Amygdala (tissue), 56 donors: ENCODE results near the gene LCN6.

Experiments used
- DNase-seq, 56 donors: peaks; one replicate each; lab custom pipeline; 2025; lab: John Stamatoyannopoulos, UW

Gene LCN6

DNA sequence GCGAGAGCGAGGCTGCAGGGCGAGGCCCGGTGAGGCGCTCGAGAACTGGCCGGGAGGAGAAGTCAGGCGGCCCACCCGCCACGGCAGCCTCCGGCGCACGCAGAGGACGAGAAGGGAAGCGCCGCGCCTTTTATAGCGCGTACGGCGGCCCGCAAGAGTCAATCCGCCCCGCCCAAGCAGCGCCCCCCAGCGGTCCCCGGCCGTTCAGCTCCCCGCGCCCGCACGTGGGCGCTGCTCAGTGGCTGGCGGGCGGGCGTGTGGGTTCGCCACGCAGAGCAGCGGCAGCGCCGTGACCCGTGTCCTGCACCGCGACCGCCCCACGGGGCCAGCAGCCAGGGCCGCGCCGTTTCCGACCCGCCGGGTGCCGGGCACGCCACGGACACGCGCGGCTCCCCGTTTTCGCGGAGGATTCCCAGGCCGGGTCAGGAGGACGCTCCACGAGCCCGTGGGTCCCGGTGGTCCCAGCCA lies 20.2 kb downstream of the LCN6 start:
- peak in 55 of 56 donors; percentile 13 to 91 (median 72) for DNase-seq

- no peak for DNase-seq
Measured at GRCh38 chr9:136726631-136727191, 21.6 kb downstream of the LCN6 start.

DNA sequence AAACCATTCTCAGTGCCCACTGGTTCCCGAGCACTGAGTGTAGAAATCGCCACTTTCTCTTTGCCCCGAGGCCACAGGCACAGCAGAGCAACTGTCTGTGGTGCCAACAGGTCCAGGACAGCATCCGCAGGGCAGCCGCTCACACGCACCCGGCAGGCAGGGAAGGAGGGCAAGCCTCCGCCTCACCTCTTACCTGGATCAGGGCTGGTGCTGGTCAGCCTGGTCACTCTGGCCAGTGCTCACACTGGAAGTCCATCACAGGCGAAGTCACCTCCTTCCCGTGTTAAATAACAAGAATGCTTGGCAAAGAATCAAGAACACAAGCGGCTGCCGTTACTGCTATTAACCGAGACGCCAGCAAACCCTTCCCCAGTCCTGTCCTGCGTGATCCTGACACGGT lies 22.2 kb downstream of the LCN6 start:
- no peak for DNase-seq

GRCh38 chr9:136725612-136726011 lies 22.7 kb downstream of the LCN6 start:
- DNase-seq: no peak

- DNase-seq: no peak
Measured at GRCh38 chr9:136724772-136725171, 23.6 kb downstream of the LCN6 start.

GRCh38 chr9:136723989-136724388 lies 24.3 kb downstream of the LCN6 start:
- DNase-seq: no peak

DNA sequence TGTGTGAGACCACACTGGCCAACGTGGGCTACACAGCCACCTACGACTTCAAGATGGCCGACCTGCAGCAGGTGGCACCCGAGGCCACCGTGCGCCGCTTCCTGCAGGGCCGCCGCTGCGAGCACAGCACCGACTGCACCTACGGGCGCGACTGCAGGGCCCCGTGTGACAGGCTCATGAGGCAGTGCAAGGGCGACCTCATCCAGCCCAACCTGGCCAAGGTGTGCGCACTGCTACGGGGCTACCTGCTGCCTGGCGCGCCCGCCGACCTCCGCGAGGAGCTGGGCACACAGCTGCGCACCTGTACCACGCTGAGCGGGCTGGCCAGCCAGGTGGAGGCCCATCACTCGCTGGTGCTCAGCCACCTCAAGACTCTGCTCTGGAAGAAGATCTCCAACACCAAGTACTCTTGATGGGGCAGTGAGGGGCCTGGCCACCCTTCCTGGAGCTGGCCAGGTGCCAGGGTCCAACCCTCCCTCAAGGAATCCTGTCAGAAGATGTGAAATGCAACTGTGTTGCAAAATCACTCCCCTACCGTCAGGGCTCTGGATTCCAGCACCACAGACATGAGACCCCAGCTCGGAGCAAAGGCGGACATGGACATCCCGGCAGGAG lies 24.9 kb downstream of the LCN6 start:
- no peak for DNase-seq

DNA sequence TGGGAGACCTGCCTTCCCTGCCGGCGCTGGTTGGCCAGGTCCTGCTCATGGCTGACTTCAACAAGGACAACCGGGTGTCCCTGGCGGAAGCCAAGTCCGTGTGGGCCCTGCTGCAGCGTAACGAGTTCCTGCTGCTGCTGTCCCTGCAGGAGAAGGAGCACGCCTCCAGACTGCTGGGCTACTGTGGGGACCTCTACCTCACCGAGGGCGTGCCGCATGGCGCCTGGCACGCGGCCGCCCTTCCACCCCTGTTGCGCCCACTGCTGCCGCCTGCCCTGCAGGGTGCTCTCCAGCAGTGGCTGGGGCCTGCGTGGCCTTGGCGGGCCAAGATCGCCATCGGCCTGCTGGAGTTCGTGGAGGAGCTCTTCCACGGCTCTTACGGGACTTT lies 25.4 kb downstream of the LCN6 start:
- no peak for DNase-seq

DNA sequence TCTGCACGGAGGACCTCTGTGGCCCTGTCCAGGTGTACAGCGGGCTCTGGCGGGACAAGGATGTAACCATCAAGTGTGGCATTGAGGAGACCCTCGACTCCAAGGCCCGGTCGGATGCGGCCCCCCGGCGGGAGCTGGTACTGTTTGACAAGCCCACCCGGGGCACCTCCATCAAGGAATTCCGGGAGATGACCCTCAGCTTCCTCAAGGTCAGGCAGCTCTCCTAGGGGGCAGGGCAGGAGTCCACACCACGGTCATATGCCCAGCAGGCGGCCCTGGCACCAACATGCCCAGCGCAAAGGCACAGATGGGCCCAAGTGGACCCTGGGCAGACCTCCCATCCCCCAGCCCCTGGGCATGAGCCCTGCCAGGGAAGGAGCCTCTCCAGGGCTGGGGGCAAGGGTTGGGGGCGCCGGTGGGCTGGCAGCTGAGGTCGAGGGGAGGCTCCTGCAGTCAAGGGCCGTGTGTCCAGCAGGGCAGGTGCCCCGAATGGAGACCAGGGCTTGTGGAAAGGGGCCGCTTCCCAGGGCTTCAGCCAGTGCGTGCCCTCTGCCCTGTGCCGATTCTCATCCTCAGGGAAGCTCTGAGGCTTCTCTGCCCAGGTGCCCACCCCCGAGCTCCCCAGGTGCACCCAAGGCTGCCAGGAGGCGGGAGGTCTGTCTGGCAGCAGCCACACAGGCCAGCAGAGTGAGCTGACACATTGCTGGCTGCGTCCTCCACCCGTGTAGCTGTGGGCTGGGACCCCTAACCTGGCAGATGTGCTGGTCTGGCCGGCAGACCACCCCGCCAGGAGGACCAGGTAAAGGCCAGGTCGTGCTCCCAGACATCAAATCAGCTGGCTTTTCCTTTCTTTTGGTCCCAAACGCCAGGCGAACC lies 26.0 kb downstream of the LCN6 start:
- no peak for DNase-seq

GRCh38 chr9:136721339-136722092 lies 26.8 kb downstream of the LCN6 start:
- DNase-seq: peak in 1 of 56 donors; percentile 24

DNA sequence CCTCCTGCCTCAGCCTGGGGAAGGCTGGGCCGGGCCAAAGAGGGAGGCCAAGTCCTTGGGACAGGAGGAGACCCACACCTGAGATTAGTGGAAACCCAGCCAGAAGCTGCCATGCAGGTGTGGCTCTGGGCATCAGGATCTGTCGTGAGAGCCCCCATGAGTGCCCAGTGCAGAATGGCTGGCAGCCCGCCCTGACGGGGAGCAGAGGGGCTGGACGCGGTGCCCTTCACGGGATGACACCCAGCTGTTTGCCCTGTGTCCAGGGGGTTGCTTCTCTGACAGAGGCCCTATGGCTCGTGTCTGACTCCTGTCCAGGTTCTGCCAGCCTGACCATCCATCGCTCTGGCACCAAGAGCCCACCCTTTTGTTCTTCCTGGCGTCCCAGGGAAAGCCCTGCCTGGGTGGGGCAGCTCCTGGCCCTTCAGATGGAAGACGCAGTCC lies 27.4 kb downstream of the LCN6 start:
- no peak for DNase-seq

DNA sequence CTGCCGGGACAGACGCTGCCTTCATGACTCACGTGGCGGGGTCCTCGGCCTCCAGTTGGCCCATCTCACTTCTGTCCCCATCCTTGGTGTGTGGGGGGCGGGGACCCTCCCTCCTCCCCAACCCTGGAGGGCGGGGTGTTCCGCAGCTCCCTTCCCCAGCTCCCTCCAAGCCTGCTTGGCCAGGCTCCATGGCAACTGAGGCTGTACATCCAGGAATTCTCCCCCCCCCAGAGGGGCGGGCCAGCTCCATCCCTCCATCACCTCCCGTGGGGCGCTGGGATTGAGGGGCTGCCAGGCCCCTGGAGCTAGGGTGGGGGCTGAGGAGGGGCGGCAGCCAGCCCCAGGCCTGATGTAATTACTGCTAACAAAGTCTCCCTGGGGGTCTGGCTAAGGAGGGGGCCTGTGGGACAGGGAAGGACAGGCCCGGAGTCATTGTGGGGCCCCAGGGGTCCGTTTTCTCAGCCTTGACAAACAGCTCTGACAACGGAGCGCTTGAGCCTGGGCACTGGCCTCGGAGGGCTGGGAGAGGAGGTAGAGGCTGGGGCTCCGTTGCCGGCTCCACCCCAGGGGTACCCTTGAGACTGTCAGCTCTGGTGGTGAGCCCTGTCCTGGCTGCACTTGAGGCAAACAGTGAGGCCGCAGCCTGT lies 28.0 kb downstream of the LCN6 start:
- peak in 9 of 56 donors; percentile 7 to 33 (median 23) for DNase-seq

GRCh38 chr9:136719195-136719880 lies 29.0 kb downstream of the LCN6 start:
- no peak for DNase-seq

GRCh38 chr9:136718345-136719194 lies 29.8 kb downstream of the LCN6 start:
- no peak for DNase-seq

DNA sequence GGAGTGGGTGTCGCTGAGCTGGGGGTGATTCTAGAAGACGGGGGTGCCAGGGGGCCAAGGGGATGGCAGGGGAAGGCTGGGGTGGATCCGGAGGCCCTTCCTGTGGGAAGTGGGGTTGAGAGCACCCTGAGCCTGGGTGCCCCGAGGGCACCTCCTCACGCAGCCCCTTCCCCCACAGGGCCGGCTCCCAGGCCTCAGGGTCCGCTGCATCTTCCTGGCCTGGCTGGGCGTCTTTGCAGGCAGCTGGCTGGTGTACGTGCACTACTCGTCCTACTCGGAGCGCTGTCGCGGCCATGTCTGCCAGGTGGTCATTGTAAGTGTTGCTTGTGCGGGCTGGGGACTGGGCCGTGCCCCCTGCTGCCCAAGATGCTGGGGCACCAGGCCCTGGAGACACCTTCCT lies 30.9 kb downstream of the LCN6 start:
- DNase-seq: no peak

- no peak for DNase-seq
Measured at GRCh38 chr9:136714893-136715274, 33.4 kb downstream of the LCN6 start.

DNA sequence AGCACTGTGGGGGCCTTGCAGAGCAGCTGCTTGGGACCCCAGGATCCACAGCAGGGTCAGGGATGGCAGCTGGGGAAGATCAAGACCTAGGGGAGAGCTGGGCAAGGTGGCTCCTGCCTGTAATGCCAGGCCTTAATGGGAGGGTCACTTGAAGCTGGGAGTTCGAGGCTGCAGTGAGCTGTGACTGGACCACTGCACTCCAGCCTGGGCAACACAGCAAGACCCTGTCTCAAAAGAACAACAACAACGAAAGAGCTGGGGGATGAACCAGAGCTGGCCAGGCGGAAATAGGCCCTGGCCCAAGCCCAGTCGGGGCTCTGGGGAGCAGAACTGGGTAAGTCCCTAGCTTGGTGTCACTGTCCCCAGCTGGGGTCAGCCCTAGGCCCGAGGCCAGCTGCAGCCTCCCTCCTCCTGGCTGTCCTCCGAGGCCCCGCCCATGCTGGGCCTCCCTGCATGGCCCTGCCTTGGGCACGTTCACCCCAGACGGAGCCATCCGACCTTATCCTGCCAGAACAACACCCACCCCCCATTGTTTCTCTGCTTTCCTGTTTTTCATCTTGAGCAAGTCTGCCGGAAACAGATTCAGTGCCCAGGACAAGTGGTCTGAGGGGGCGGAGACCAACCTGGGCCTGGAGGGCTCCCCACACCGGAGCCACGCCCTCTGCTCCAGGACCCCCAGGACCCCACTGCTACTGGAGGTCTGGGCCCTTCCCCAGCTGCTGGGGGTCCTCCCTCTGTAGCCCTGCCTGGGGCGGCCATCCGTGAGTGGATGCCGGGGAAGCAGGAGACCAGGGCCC lies 34.0 kb downstream of the LCN6 start:
- DNase-seq: no peak

- peak in 3 of 56 donors; percentile 7 to 34 (median 10) for DNase-seq
Measured at GRCh38 chr9:136713550-136713949, 34.8 kb downstream of the LCN6 start.
